T-cell (primary cell): ENCODE results near the gene GRAPL. TPM values are rescaled to one million over a fixed set of nuclear protein-coding genes. Genes with fewer than 3 reads are reported as not detected.
"Not testable (repeated sequence)": the region's sequence is repeated elsewhere in the genome, so short reads cannot be mapped to it uniquely, and the experiment has no call there.

ENCODE experiments used
- ATAC-seq, 4 experiments: fragments of 200-7000 bp in 3 of 4; fragments of 150-1000 bp in 1 of 4; cut with Tn5 transposase; replicated peaks in 1 of 4; 1 replicate in 3 of 4; 2 replicates in 1 of 4; pipeline ENCODE4 v1.10.0; 2021; ENCODE audit warnings: moderate library complexity in 3 of 4, mild to moderate bottlenecking in 2 of 4, moderate number of reproducible peaks in 1 of 4
- CTCF ChIA-PET, 2 donors: fragments of 300-600 bp; sonication (Branson Sonifier 250); formaldehyde crosslinking; loops; one replicate each; lab custom pipeline; 2022; ENCODE audit warnings: antibody characterized with exemption in 2 of 2; lab: Charles Lee
- POLR2A ChIA-PET, 2 donors: fragments of 300-600 bp; sonication (Branson Sonifier 250); formaldehyde crosslinking; loops; one replicate each; lab custom pipeline; 2022; ENCODE audit warnings: antibody characterized with exemption in 2 of 2; lab: Charles Lee
- DNase-seq, 35 experiments: peaks; one replicate each; pipeline versions ENCODE4 v3.0.0 to v3.0.0-alpha.2; 2013 to 2023
- H3K27ac ChIP-seq: one replicate; pipeline ENCODE4 v1.5.1; 2013; ENCODE audit warnings: low read length
- H3K27me3 ChIP-seq, 2 experiments: replicated peaks in 1 of 2; 1 replicate in 1 of 2; 2 replicates in 1 of 2; pipeline versions ENCODE4 v1.6.1 to v1.7.0; 2013; ENCODE audit warnings: low read length in 1 of 2, mixed read lengths in 1 of 2; ENCODE audit not compliant: control insufficient read depth in 2 of 2, insufficient read depth in 2 of 2; ENCODE audit errors: extremely low read depth in 1 of 2
- H3K36me3 ChIP-seq, 2 donors: 1 replicate in 1 of 2; 2 replicates in 1 of 2; pipeline versions ENCODE4 v1.6.1 to v1.7.0; 2013; ENCODE audit warnings: low read length in 1 of 2; ENCODE audit not compliant: control insufficient read depth in 2 of 2, insufficient read depth in 1 of 2; ENCODE audit errors: extremely low read depth in 1 of 2
- H3K4me1 ChIP-seq, 2 experiments: 1 replicate in 1 of 2; 2 replicates in 1 of 2; pipeline versions ENCODE4 v1.6.1 to v1.7.0; 2013; ENCODE audit warnings: low read length in 2 of 2, mixed read lengths in 1 of 2; ENCODE audit not compliant: insufficient read depth in 2 of 2, control insufficient read depth in 1 of 2; ENCODE audit errors: extremely low read depth in 1 of 2
- H3K4me3 ChIP-seq, 2 donors: 1 replicate in 1 of 2; 2 replicates in 1 of 2; pipeline versions ENCODE4 v1.5.1 to v1.7.0; 2013; ENCODE audit warnings: mild to moderate bottlenecking in 2 of 2, low read length in 1 of 2, moderate library complexity in 1 of 2; ENCODE audit not compliant: control insufficient read depth in 1 of 2; ENCODE audit errors: extremely low read depth in 1 of 2
- H3K9me3 ChIP-seq: 2 replicates; pipeline ENCODE4 v1.7.0; 2013
- H3K27ac Mint-ChIP-seq, 2 donors: one replicate each; pipeline ENCODE4 v1.8.0; 2020 to 2021; ENCODE audit warnings: mild to moderate bottlenecking in 2 of 2, mixed read lengths in 2 of 2
- H3K27me3 Mint-ChIP-seq, 2 donors: one replicate each; pipeline ENCODE4 v1.8.0; 2021 to 2022; ENCODE audit warnings: mixed read lengths in 2 of 2
- H3K36me3 Mint-ChIP-seq: one replicate; pipeline ENCODE4 v1.8.0; 2021; ENCODE audit warnings: mixed read lengths
- H3K4me1 Mint-ChIP-seq, 3 donors: one replicate each; pipeline ENCODE4 v1.8.0; 2020 to 2022; ENCODE audit warnings: mixed read lengths in 3 of 3, mild to moderate bottlenecking in 1 of 3
- H3K4me3 Mint-ChIP-seq, 3 donors: one replicate each; pipeline ENCODE4 v1.8.0; 2020 to 2022; ENCODE audit warnings: mild to moderate bottlenecking in 3 of 3, mixed read lengths in 3 of 3, moderate library complexity in 3 of 3
- H3K9me3 Mint-ChIP-seq, 3 donors: one replicate each; pipeline ENCODE4 v1.8.0; 2020 to 2022; ENCODE audit warnings: mixed read lengths in 3 of 3
- WGBS: methylation state at CpG from one replicate; pipeline ENCODE4 v1.1.5; 2013; ENCODE audit warnings: missing lambda C conversion rate; ENCODE audit not compliant: insufficient coverage; 5-methylcytosine and 5-hydroxymethylcytosine counted together
- total RNA-seq, 35 experiments: library from RNA in 6 of 35; stranded (reverse) in 6 of 35; fragments of 120-200 nt in 1 of 35; gene quantifications; one replicate each; pipeline versions ENCODE4 v1.2.1 to v1.2.4 and lab custom pipeline; 2013 to 2026

Gene GRAPL
- total RNA-seq (100 to 1,000 TPM in 1 of 5 donors, 10 to 100 TPM in 4; 28.0 to 106 (median 85.5) TPM), total RNA-seq (lab: John Stamatoyannopoulos, UW) (0 to 1.00 (median 0.25) reads per million in 29 experiments)
- 18.1 TPM for total RNA-seq (2013)

GRCh38 chr17:19127148-19127980 lies at the start of gene GRAPL:
Gene GRAPL (plus strand): TSS chr17:19127589. CDS start chr17:19127620, 31 bp downstream.
- H3K9me3 ChIP-seq, H3K4me1 Mint-ChIP-seq, POLR2A ChIA-PET, H3K9me3 Mint-ChIP-seq, H3K4me3 ChIP-seq, H3K36me3 ChIP-seq, H3K27ac ChIP-seq, H3K27me3 Mint-ChIP-seq, H3K4me1 ChIP-seq, H3K4me3 Mint-ChIP-seq, DNase-seq, H3K27ac Mint-ChIP-seq, CTCF ChIA-PET, H3K36me3 Mint-ChIP-seq, H3K27me3 ChIP-seq: not testable (repeated sequence)
- no CpG with 5 or more reads among the region's 14 CpGs for WGBS
- ATAC-seq: peak; percentile 91 to 93 (median 92)

- POLR2A ChIA-PET, H3K4me1 ChIP-seq, H3K27me3 Mint-ChIP-seq, H3K4me3 Mint-ChIP-seq, H3K9me3 Mint-ChIP-seq, H3K9me3 ChIP-seq, DNase-seq, H3K36me3 Mint-ChIP-seq, H3K4me3 ChIP-seq, H3K36me3 ChIP-seq, H3K27ac Mint-ChIP-seq, CTCF ChIA-PET, H3K4me1 Mint-ChIP-seq, H3K27me3 ChIP-seq, H3K27ac ChIP-seq: not testable (repeated sequence)
- no CpG with 5 or more reads among the region's 77 CpGs for WGBS
- peak; percentile 7 to 27 (median 24) for ATAC-seq
Measured at GRCh38 chr17:19088804-19089685, 38.3 kb upstream of the GRAPL start.

GRCh38 chr17:19090058-19090772 lies 37.2 kb upstream of the GRAPL start:
- H3K4me3 Mint-ChIP-seq, H3K4me1 Mint-ChIP-seq, DNase-seq, H3K4me3 ChIP-seq, CTCF ChIA-PET, H3K36me3 ChIP-seq, POLR2A ChIA-PET, H3K27ac Mint-ChIP-seq, H3K36me3 Mint-ChIP-seq, H3K9me3 ChIP-seq, H3K4me1 ChIP-seq, H3K27me3 ChIP-seq, H3K27ac ChIP-seq, H3K9me3 Mint-ChIP-seq, H3K27me3 Mint-ChIP-seq: not testable (repeated sequence)
- peak; percentile 47 to 78 (median 68) for ATAC-seq
- no CpG with 5 or more reads among the region's 13 CpGs for WGBS

GRCh38 chr17:19092737-19093683 lies 34.4 kb upstream of the GRAPL start:
- POLR2A ChIA-PET, H3K4me3 ChIP-seq, H3K4me1 Mint-ChIP-seq, H3K4me1 ChIP-seq, H3K9me3 ChIP-seq, ATAC-seq, H3K27me3 ChIP-seq, H3K27me3 Mint-ChIP-seq, H3K27ac Mint-ChIP-seq, H3K36me3 Mint-ChIP-seq, H3K36me3 ChIP-seq, H3K9me3 Mint-ChIP-seq, H3K4me3 Mint-ChIP-seq, CTCF ChIA-PET, H3K27ac ChIP-seq: not testable (repeated sequence)
- DNase-seq: peak in 2 of 35 experiments; percentile 0 to 12
- WGBS: 73% methylated on average over 2 of the region's 15 CpGs

- ATAC-seq, H3K4me3 Mint-ChIP-seq, H3K9me3 Mint-ChIP-seq, H3K9me3 ChIP-seq, H3K27ac Mint-ChIP-seq, H3K4me1 Mint-ChIP-seq, CTCF ChIA-PET, POLR2A ChIA-PET, H3K27me3 Mint-ChIP-seq, H3K27me3 ChIP-seq, H3K4me3 ChIP-seq, H3K27ac ChIP-seq, H3K4me1 ChIP-seq, H3K36me3 ChIP-seq, H3K36me3 Mint-ChIP-seq: not testable (repeated sequence)
- WGBS: 100% methylated on average over 1 of the region's 15 CpGs
- peak in 3 of 35 experiments; percentile 0 to 18 (median 0) for DNase-seq
Measured at GRCh38 chr17:19093684-19094438, 33.5 kb upstream of the GRAPL start.
